Activated naive CD4-positive, alpha-beta T cell treated with anti-CD3 and anti-CD28 coated beads for 36 hours (primary cell): ENCODE data around the gene TMEM242. TPM values are rescaled to one million over a fixed set of nuclear protein-coding genes. Genes with fewer than 3 reads are reported as not detected.
"Not testable (repeated sequence)": the region's sequence is repeated elsewhere in the genome, so short reads cannot be mapped to it uniquely, and the experiment has no call there.

Experiments
- CTCF ChIA-PET: fragments of 350-600 bp; sonication (Branson Sonifier 250); formaldehyde crosslinking; loops from one replicate; lab custom pipeline; 2021; ENCODE audit warnings: antibody characterized with exemption; lab: Charles Lee
- DNase-seq: peaks from one replicate; pipeline ENCODE4 v3.0.0-alpha.2; 2020
- H3K27ac Mint-ChIP-seq: one replicate; pipeline ENCODE4 v1.8.0; 2021; ENCODE audit warnings: mild to moderate bottlenecking, mixed read lengths
- H3K27me3 Mint-ChIP-seq: one replicate; pipeline ENCODE4 v1.8.0; 2021; ENCODE audit warnings: low read depth, mixed read lengths
- H3K36me3 Mint-ChIP-seq: one replicate; pipeline ENCODE4 v1.8.0; 2021; ENCODE audit warnings: low read depth, mixed read lengths
- H3K4me1 Mint-ChIP-seq: one replicate; pipeline ENCODE4 v1.8.0; 2021; ENCODE audit warnings: low read depth, mixed read lengths
- H3K4me3 Mint-ChIP-seq: one replicate; pipeline ENCODE4 v1.8.0; 2021; ENCODE audit warnings: mild to moderate bottlenecking, moderate library complexity, mixed read lengths
- H3K9me3 Mint-ChIP-seq: one replicate; pipeline ENCODE4 v1.8.0; 2021; ENCODE audit warnings: mixed read lengths
- intact Hi-C: fragments of 100-400 bp; cut with micrococcal nuclease; formaldehyde crosslinking; loops from one replicate; pipeline ENCODE4 v1.15.1; 2023
- total RNA-seq, 2 experiments: library from RNA; stranded (reverse); gene quantifications; one replicate each; pipeline ENCODE4 v1.2.3, GENCODE V29; 2021

The TMEM242 gene
- total RNA-seq, 2 experiments from 2014 or later = 9.3 to 10.3 TPM

- CTCF ChIA-PET = interaction anchor here (4.9 to 5.3 kb wide), 2 partner anchors 13 to 21 kb away, joined by 38 to 39 read pairs; partner anchors contain the start of gene TMEM242
- Mint-ChIP-seq H3K27ac (no peak overlapping the region), H3K27me3 (peaks cover 47% of the 10 kb centered on the region)
Observed at GRCh38 chr6:157337751-157338150, 14.4 kb upstream of the TMEM242 start.

GRCh38 chr6:157337276-157337675 is 14.0 kb upstream of the TMEM242 start:
- not testable (repeated sequence) for H3K9me3 Mint-ChIP-seq, H3K36me3 Mint-ChIP-seq, H3K27ac Mint-ChIP-seq, DNase-seq, H3K4me1 Mint-ChIP-seq, H3K4me3 Mint-ChIP-seq
- H3K27me3 Mint-ChIP-seq = peaks cover 44% of the 10 kb centered on the region
- intact Hi-C loops = loop anchor here (5.0 kb wide), 1 partner anchor 260 kb away; no protein-coding TSS in a partner anchor
- CTCF ChIA-PET = interaction anchor here (0.6 to 5.3 kb wide), 3 partner anchors 13 to 225 kb away, joined by 3 to 39 read pairs (median 38); partner anchors contain the start of gene TMEM242

More at GRCh38 chr6:157337751-157338150, 14.4 kb upstream of the TMEM242 start:
- H3K9me3 Mint-ChIP-seq = no peaks in the 10 kb centered on the region
- no peaks in the 10 kb centered on the region for H3K4me1 Mint-ChIP-seq
- intact Hi-C loops = loop anchor here (5.0 kb wide), 1 partner anchor 260 kb away; no protein-coding TSS in a partner anchor
- no peak for DNase-seq
- no peaks in the 10 kb centered on the region for H3K36me3 Mint-ChIP-seq
- H3K4me3 Mint-ChIP-seq = no peak overlapping the region

DNA sequence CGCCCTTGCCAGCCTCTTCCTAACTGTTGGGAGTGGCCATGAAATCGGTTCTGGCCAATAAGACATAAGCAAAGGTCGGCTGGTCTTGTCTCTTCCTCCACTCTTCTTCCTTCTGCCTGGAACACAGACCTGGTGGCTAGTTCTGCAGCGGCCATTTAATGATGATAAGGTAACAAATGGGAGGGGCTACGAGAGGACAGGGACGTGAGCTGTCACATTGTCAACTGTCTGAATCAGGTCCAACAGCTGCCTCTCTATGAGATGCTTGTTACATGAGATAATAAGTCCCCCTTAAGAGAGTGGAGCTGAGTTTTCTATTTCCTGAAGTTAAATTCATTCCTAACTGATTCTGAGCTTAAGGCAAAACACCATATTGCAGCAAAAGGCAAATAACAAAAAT is 12.5 kb upstream of the TMEM242 start:
- Mint-ChIP-seq H3K36me3 (no peaks in the 10 kb centered on the region), H3K27me3 (peaks cover 32% of the 10 kb centered on the region)

DNA sequence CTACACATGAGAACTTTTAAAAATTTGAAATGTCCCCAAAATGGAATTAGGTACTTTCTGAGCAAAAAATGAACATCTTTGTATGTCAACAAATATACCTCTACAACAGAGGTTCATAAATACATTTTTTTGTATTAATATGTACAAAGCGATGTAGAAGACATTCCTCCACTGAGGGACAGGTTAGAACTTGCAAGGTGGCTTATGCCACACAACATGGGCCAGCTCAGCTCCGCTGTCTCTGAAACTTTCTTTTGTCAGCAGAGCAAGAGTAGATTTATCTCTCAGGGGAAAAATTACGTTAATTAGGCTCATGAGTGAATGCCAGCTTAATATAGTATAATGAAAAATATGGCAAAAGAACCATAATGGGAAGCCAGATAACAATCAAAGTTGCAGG is 10.6 kb upstream of the TMEM242 start:
- Mint-ChIP-seq H3K9me3 (no peaks in the 10 kb centered on the region), H3K4me3 (no peak overlapping the region), H3K27me3 (peaks cover 26% of the 10 kb centered on the region), H3K27ac (no peak overlapping the region), H3K4me1 (no peaks in the 10 kb centered on the region), H3K36me3 (no peaks in the 10 kb centered on the region)
- intact Hi-C loops = no loop called here
- CTCF ChIA-PET = interaction anchor here (4.9 to 5.3 kb wide), 2 partner anchors 10 to 18 kb away, joined by 38 to 39 read pairs; partner anchors contain the start of gene TMEM242
- DNase-seq = no peak

More for the DNA sequence above, 12.5 kb upstream of the TMEM242 start:
- Mint-ChIP-seq H3K9me3 (no peaks in the 10 kb centered on the region), H3K4me3 (no peak overlapping the region), H3K4me1 (no peaks in the 10 kb centered on the region), H3K27ac (no peak overlapping the region)
- CTCF ChIA-PET = interaction anchor here (1.5 to 5.3 kb wide), 5 partner anchors 12 to 723 kb away, joined by 4 to 39 read pairs (median 4); partner anchors contain the start of gene TMEM242
- no peak for DNase-seq
- intact Hi-C loops = loop anchor here (1.0 to 5.0 kb wide), 2 partner anchors 22 to 261 kb away; no protein-coding TSS in a partner anchor

DNA sequence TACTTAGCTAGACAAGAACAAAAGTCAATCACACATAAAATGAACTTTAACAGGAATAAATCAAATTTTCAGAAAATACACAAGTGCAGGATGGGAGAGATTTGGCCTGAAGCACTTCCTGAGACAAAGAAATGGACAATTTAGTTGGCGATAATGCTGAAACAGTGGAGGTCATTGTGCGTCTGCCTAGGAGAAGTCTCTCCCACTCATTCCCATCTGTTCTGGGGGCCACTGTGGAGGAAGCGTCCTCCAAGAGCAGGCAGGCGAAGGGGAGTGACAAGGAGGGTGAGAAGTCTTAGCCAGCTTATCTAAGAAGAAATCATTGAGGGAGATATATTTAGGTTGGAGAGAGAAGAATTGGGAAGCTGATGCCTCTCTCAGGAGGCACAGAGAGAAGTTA is 10.2 kb upstream of the TMEM242 start:
- Mint-ChIP-seq H3K27me3 (peaks cover 26% of the 10 kb centered on the region), H3K4me3 (no peak overlapping the region), H3K9me3 (no peaks in the 10 kb centered on the region), H3K36me3 (no peaks in the 10 kb centered on the region), H3K4me1 (no peaks in the 10 kb centered on the region), H3K27ac (no peak overlapping the region)
- CTCF ChIA-PET = interaction anchor here (4.9 to 5.3 kb wide), 2 partner anchors 9 to 17 kb away, joined by 38 to 39 read pairs; partner anchors contain the start of gene TMEM242
- intact Hi-C loops = no loop called here
- DNase-seq = no peak

- Mint-ChIP-seq H3K27ac (no peak overlapping the region), H3K27me3 (peaks cover 27% of the 10 kb centered on the region), H3K36me3 (no peaks in the 10 kb centered on the region), H3K4me1 (peaks cover 2% of the 10 kb centered on the region), H3K9me3 (no peaks in the 10 kb centered on the region), H3K4me3 (no peak overlapping the region)
- DNase-seq = no peak
- intact Hi-C loops = no loop called here
- CTCF ChIA-PET = interaction anchor here (4.9 to 5.3 kb wide), 2 partner anchors 9 to 17 kb away, joined by 38 to 39 read pairs; partner anchors contain the start of gene TMEM242
Observed at GRCh38 chr6:157332813-157333212, 9.5 kb upstream of the TMEM242 start.

DNA sequence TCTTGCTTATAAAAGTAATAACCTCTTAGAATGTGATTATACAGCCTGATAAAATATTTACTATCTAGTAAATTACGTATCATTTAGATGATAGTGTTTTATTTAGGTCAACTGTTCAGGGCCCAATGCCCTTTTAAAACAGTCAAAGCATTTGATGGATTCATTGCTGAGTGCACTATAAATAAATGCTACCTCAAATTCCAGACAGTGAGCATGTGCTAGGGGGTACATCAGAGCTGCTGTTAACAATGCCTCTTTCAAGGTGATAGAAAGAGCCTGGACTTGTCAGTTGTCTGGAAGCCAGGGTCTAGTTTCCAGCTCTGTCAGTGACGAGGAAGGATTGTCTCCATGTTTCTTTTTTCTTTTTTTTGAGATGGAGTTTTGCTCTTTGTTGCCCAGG is 7.5 kb upstream of the TMEM242 start:
- H3K9me3 Mint-ChIP-seq = no peaks in the 10 kb centered on the region
- peaks cover 2% of the 10 kb centered on the region for H3K4me1 Mint-ChIP-seq
- no peak overlapping the region for H3K27ac Mint-ChIP-seq
- no peak overlapping the region for H3K4me3 Mint-ChIP-seq
- DNase-seq = no peak
- H3K27me3 Mint-ChIP-seq = peaks cover 26% of the 10 kb centered on the region
- H3K36me3 Mint-ChIP-seq = no peaks in the 10 kb centered on the region
- intact Hi-C loops = no loop called here
- CTCF ChIA-PET = interaction anchor here (1.0 to 1.5 kb wide), 2 partner anchors 14 to 15 kb away, joined by 3 to 7 read pairs; no protein-coding TSS in a partner anchor

GRCh38 chr6:157329829-157330228 is 6.5 kb upstream of the TMEM242 start:
- CTCF ChIA-PET = no interaction called here
- DNase-seq = no peak
- Mint-ChIP-seq H3K4me3 (no peak overlapping the region), H3K9me3 (no peaks in the 10 kb centered on the region), H3K4me1 (peaks cover 5% of the 10 kb centered on the region), H3K36me3 (no peaks in the 10 kb centered on the region), H3K27ac (no peak overlapping the region), H3K27me3 (peaks cover 32% of the 10 kb centered on the region)
- intact Hi-C loops = no loop called here

GRCh38 chr6:157328108-157328692 is 4.9 kb upstream of the TMEM242 start:
- intact Hi-C loops = no loop called here
- DNase-seq = no peak
- CTCF ChIA-PET = interaction anchor here (0.9 to 1.4 kb wide), 3 partner anchors 9 to 338 kb away, joined by 3 read pairs; no protein-coding TSS in a partner anchor
- Mint-ChIP-seq H3K27me3 (peaks cover 29% of the 10 kb centered on the region), H3K27ac (no peak overlapping the region), H3K36me3 (no peaks in the 10 kb centered on the region), H3K4me3 (no peak overlapping the region), H3K4me1 (peaks cover 10% of the 10 kb centered on the region), H3K9me3 (no peaks in the 10 kb centered on the region)

GRCh38 chr6:157326979-157327378 is 3.7 kb upstream of the TMEM242 start:
- Mint-ChIP-seq H3K27me3 (peaks cover 26% of the 10 kb centered on the region), H3K4me1 (peaks cover 14% of the 10 kb centered on the region), H3K27ac (no peak overlapping the region), H3K36me3 (no peaks in the 10 kb centered on the region), H3K9me3 (no peaks in the 10 kb centered on the region), H3K4me3 (no peak overlapping the region)
- no peak for DNase-seq
- intact Hi-C loops = no loop called here
- CTCF ChIA-PET = interaction anchor here (1.3 kb wide), 1 partner anchor 12 kb away, joined by 3 read pairs; no protein-coding TSS in a partner anchor

- peaks cover 20% of the 10 kb centered on the region for H3K4me1 Mint-ChIP-seq
- H3K36me3 Mint-ChIP-seq = peaks cover 2% of the 10 kb centered on the region
- intact Hi-C loops = no loop called here
- H3K9me3 Mint-ChIP-seq = no peaks in the 10 kb centered on the region
- no peak overlapping the region for H3K27ac Mint-ChIP-seq
- CTCF ChIA-PET = interaction anchor here (1.0 to 4.5 kb wide), 5 partner anchors 9 to 364 kb away, joined by 3 to 38 read pairs (median 8); no protein-coding TSS in a partner anchor
- no peak overlapping the region for H3K4me3 Mint-ChIP-seq
- DNase-seq = no peak
- H3K27me3 Mint-ChIP-seq = peaks cover 26% of the 10 kb centered on the region
Observed at GRCh38 chr6:157325069-157325805, 1.9 kb upstream of the TMEM242 start.

GRCh38 chr6:157323966-157324300 is 614 bp upstream of the TMEM242 start:
- intact Hi-C loops = loop anchor here (1.0 to 5.0 kb wide), 6 partner anchors 43 to 844 kb away; partner anchors contain the start of genes GTF2H5 and SERAC1
- Mint-ChIP-seq H3K9me3 (no peaks in the 10 kb centered on the region), H3K27me3 (peaks cover 26% of the 10 kb centered on the region), H3K36me3 (peaks cover 2% of the 10 kb centered on the region), H3K4me1 (peaks cover 20% of the 10 kb centered on the region), H3K4me3 (peak overlapping the region; percentile 94), H3K27ac (peak overlapping the region; percentile 65)
- CTCF ChIA-PET = interaction anchor here (0.7 to 4.5 kb wide), 10 partner anchors 8 to 723 kb away, joined by 3 to 38 read pairs (median 4); no protein-coding TSS in a partner anchor
- peak; percentile 43 for DNase-seq
